ENCODE measurements around the gene CERS5.
"Not testable (repeated sequence)": the region's sequence is repeated elsewhere in the genome, so short reads cannot be mapped to it uniquely, and the experiment has no call there.

Gene CERS5

DNA sequence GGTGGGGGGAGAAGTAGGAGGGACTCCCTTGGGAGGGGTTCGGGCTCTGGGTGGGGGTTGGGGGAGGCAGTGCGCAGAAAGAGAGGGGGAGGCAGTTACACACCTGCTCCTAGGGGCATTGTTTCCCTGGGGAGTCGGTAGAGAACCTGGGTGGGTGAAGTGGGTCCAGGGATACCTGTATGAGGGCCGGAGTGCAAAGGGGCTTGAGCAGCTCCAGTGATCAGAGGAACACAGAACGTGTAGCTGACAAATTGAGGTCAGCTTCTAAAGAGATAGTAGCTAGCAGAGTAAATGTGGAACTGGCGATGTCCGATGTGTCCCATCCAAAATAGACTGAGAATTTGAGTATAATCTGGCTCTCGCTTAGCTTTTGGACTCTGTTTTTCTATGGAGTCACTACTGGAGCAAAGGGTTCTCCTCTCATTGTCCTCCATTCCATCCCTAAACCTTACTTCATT lies 81.5 kb downstream of the CERS5 start:
- ChIA-PET CTCF (interaction anchor here (0.6 to 1.4 kb wide), 7 partner anchors 15 to 216 kb away, joined by 3 to 9 read pairs (median 3); no protein-coding TSS in a partner anchor), POLR2A (interaction anchor here (0.6 to 2.6 kb wide), 16 partner anchors 10 to 409 kb away, joined by 3 to 56 read pairs (median 6); partner anchors contain the start of genes CERS5 and COX14)
- TF ChIP-seq NFRKB (IDR thresholded peaks at IDR 0.05) (no peak), ZNF384 (IDR thresholded peaks at IDR 0.05) (no peak), CTBP1 (IDR thresholded peaks at IDR 0.05; ENCODE audit: borderline replicate concordance) (no peak), L3MBTL2 (conservative IDR thresholded peaks at IDR 0.05) (no peak), BHLHE40 (IDR thresholded peaks at IDR 0.05; ENCODE audit: borderline replicate concordance) (no peak), FOXK2 (IDR thresholded peaks at IDR 0.05) (no peak), ARNT (IDR thresholded peaks at IDR 0.05) (no peak), ELF4 (IDR thresholded peaks at IDR 0.05) (no peak), HDGF (IDR thresholded peaks at IDR 0.05; ENCODE audit: borderline replicate concordance) (no peak), TARDBP (IDR thresholded peaks at IDR 0.05) (no peak), FOXM1 (IDR thresholded peaks at IDR 0.05; ENCODE audit: borderline replicate concordance) (no peak), LEF1 (IDR thresholded peaks at IDR 0.05; ENCODE audit: borderline replicate concordance) (no peak), SUZ12 (IDR thresholded peaks at IDR 0.05) (no peak), FOXA1 (IDR thresholded peaks at IDR 0.05) (no peak), SP1 (IDR thresholded peaks at IDR 0.05) (no peak)
- DNase-seq (ENCODE audit: extremely low spot score) = no peak

DNA sequence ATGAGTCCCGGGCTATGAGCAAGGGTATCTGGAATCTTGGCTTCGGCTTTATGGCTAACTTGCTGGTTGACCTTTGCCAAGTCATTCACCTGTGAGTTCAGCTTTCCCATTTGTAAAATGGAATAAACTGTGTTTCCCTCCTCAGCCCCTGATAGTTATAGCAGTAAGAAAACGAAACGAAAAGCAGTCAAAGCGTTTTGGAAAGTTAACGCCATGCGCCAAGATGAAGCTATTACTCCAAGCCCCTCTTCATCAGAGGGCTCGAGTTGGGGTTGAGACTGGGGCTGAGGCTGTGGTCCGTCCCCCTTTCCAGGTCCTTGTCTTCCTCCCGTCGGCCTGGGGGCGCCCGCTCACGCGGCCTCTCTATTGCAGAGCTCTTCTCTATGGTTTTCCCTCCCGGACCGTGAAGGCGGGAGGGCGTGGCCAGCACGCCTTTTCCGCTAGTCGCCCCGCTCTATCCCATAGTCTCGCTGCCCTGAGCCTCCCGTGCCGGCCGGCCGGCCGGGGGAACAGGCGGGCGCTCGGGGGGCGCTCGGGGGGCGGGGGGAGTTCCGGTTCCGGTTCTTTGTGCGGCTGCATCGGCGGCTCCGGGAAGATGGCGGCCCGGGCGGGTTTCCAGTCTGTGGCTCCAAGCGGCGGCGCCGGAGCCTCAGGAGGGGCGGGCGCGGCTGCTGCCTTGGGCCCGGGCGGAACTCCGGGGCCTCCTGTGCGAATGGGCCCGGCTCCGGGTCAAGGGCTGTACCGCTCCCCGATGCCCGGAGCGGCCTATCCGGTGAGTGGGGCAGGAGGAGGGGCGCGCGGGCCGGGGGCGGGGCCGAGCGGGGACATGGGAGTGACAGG lies 82.2 kb downstream of the CERS5 start, which contains the start of gene SMARCD1:
Gene SMARCD1, plus strand, starts transcription at position 568 of the 840 bp plus-strand sequence. Its CDS starts 28 bp downstream, at position 596.
- POLR2A ChIA-PET = interaction anchor here (0.6 to 2.6 kb wide), 30 partner anchors 10 to 410 kb away, joined by 3 to 56 read pairs (median 4); partner anchors contain the start of genes CERS5, COX14, RACGAP1 and TMBIM6
- TF ChIP-seq LEF1 (IDR thresholded peaks at IDR 0.05; ENCODE audit: borderline replicate concordance) (no peak), TARDBP (IDR thresholded peaks at IDR 0.05) (no peak), ELF4 (IDR thresholded peaks at IDR 0.05) (no peak)
- CTCF ChIA-PET = interaction anchor here (0.5 to 2.3 kb wide), 19 partner anchors 11 to 562 kb away, joined by 3 to 16 read pairs (median 4); partner anchors contain the start of gene COX14
- peak; percentile 88 for DNase-seq (ENCODE audit: extremely low spot score)

DNA sequence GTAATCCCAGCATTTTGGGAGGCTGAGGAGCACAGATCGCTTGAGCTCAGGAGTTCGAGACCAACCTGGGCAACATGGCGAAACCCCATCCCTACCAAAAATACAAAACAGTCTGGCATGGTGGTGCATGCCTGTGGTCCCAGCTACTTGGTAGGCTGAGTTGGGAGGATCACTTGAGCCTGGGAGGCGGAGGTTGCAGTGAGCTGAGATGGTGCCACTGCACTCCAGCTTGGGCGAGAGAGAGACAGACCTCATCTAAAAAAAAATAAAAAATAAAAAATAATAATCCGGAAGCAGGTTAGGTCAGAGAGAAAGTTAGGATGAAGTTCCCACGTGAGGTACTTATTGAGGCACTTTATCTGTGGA lies 82.8 kb downstream of the CERS5 start:
- ChIA-PET POLR2A (interaction anchor here (0.6 to 2.6 kb wide), 29 partner anchors 9 to 343 kb away, joined by 3 to 56 read pairs (median 4); partner anchors contain the start of genes CERS5, COX14, RACGAP1 and TMBIM6), CTCF (interaction anchor here (0.5 to 2.3 kb wide), 15 partner anchors 12 to 563 kb away, joined by 3 to 16 read pairs (median 4); partner anchors contain the start of gene COX14)
- not testable (repeated sequence) for DNase-seq (ENCODE audit: extremely low spot score)

DNA sequence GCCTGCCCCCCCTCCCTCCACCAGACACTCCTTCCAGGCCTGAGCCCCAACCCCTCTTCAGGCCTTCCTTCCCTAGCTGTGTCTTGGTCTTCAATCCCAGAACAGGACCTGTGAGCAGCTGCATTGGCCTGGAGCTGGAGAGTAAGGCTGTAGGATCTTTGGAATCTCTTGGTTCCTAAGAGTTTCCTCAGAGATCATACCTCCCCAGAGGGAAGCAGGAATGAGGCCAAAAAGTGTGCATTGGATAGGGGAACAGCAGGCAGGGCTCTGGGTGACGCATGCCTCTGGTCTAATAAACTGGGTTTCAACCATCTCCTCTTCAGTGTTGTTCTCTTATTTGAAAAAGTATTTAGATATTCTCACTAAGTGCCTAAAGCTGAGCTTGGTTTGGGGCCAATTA lies 83.9 kb downstream of the CERS5 start:
- ChIA-PET CTCF (interaction anchor here (0.6 to 2.3 kb wide), 2 partner anchors 12 to 27 kb away, joined by 3 to 16 read pairs; partner anchors contain the start of gene COX14), POLR2A (interaction anchor here (0.9 to 1.4 kb wide), 3 partner anchors 16 to 84 kb away, joined by 3 to 6 read pairs (median 4); partner anchors contain the start of genes CERS5 and COX14)
- no peak for DNase-seq (ENCODE audit: extremely low spot score)
- no peak for TF ChIP-seq NFRKB (IDR thresholded peaks at IDR 0.05)
- no peak for TF ChIP-seq ZNF384 (IDR thresholded peaks at IDR 0.05)
- no peak for TF ChIP-seq CTBP1 (IDR thresholded peaks at IDR 0.05; ENCODE audit: borderline replicate concordance)
- no peak for TF ChIP-seq TARDBP (IDR thresholded peaks at IDR 0.05)
- no peak for TF ChIP-seq FOXK2 (IDR thresholded peaks at IDR 0.05)
- TF ChIP-seq ELF4 (IDR thresholded peaks at IDR 0.05) = no peak
- no peak for TF ChIP-seq FOXA1 (IDR thresholded peaks at IDR 0.05)
- TF ChIP-seq LEF1 (IDR thresholded peaks at IDR 0.05; ENCODE audit: borderline replicate concordance) = no peak
- no peak for TF ChIP-seq L3MBTL2 (conservative IDR thresholded peaks at IDR 0.05)
- no peak for TF ChIP-seq SP1 (IDR thresholded peaks at IDR 0.05)
- TF ChIP-seq SUZ12 (IDR thresholded peaks at IDR 0.05) = no peak
- TF ChIP-seq HDGF (IDR thresholded peaks at IDR 0.05; ENCODE audit: borderline replicate concordance) = no peak
- TF ChIP-seq FOXM1 (IDR thresholded peaks at IDR 0.05; ENCODE audit: borderline replicate concordance) = no peak
- no peak for TF ChIP-seq ARNT (IDR thresholded peaks at IDR 0.05)

DNA sequence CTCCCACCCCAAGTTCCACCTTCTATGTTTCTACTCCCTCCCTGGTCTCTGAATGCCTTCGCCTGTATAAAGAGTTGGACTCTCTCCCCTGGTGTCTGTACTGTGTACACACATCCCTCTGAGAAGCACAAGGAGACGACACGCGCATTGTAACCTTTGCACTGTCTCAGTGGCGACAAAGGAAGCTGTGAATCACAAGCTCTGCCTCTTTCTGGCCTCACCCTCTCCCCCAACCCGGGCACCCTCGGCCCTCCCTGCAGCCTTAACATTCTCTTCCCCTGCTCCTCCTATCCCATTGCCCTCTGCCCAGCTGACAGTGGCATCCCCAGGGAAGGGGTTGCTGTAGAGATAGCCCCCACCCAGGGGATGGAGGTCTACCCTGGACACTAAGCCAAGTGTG lies 84.5 kb downstream of the CERS5 start:
- no peak for DNase-seq (ENCODE audit: extremely low spot score)
- ChIA-PET POLR2A (interaction anchor here (0.9 to 1.4 kb wide), 3 partner anchors 15 to 85 kb away, joined by 3 to 6 read pairs (median 4); partner anchors contain the start of genes CERS5 and COX14), CTCF (interaction anchor here (1.4 to 2.3 kb wide), 2 partner anchors 28 to 29 kb away, joined by 3 to 16 read pairs; partner anchors contain the start of gene COX14)
- TF ChIP-seq TARDBP (IDR thresholded peaks at IDR 0.05) (no peak), HDGF (IDR thresholded peaks at IDR 0.05; ENCODE audit: borderline replicate concordance) (no peak), SUZ12 (IDR thresholded peaks at IDR 0.05) (no peak), CTBP1 (IDR thresholded peaks at IDR 0.05; ENCODE audit: borderline replicate concordance) (no peak), ELF4 (IDR thresholded peaks at IDR 0.05) (no peak), L3MBTL2 (conservative IDR thresholded peaks at IDR 0.05) (no peak), ARNT (IDR thresholded peaks at IDR 0.05) (no peak), ZNF384 (IDR thresholded peaks at IDR 0.05) (no peak), NFRKB (IDR thresholded peaks at IDR 0.05) (no peak), LEF1 (IDR thresholded peaks at IDR 0.05; ENCODE audit: borderline replicate concordance) (no peak), BHLHE40 (IDR thresholded peaks at IDR 0.05; ENCODE audit: borderline replicate concordance) (no peak), SP1 (IDR thresholded peaks at IDR 0.05) (no peak), FOXK2 (IDR thresholded peaks at IDR 0.05) (no peak), FOXA1 (IDR thresholded peaks at IDR 0.05) (no peak), FOXM1 (IDR thresholded peaks at IDR 0.05; ENCODE audit: borderline replicate concordance) (no peak)
- TF ChIP-seq, protein P1, sequence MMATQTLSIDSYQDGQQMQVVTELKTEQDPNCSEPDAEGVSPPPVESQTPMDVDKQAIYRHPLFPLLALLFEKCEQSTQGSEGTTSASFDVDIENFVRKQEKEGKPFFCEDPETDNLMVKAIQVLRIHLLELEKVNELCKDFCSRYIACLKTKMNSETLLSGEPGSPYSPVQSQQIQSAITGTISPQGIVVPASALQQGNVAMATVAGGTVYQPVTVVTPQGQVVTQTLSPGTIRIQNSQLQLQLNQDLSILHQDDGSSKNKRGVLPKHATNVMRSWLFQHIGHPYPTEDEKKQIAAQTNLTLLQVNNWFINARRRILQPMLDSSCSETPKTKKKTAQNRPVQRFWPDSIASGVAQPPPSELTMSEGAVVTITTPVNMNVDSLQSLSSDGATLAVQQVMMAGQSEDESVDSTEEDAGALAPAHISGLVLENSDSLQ (IDR thresholded peaks at IDR 0.05) = no peak

DNA sequence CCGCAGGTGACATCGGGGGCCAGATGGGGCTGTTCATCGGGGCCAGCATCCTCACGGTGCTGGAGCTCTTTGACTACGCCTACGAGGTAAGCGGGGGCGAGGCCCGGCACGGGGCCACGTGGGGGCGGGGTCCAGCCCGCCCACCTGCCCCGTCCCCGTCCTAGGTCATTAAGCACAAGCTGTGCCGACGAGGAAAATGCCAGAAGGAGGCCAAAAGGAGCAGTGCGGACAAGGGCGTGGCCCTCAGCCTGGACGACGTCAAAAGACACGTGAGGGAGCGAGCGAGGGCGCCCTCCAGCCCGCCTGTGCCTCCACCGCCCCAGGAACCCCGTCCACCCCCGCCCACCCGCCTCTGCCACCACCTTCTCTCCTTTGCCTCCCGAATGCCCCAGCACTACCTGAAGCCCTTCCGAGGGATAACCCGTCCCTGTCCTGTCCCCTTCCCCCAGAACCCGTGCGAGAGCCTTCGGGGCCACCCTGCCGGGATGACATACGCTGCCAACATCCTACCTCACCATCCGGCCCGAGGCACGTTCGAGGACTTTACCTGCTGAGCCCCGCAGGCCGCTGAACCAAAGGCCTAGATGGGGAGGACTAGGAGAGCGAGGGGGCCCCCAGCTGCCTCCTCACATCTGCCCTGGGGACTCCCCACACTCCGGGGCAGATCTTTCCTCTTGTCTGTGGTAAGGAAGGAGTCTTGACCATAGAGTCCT lies 85.9 kb downstream of the CERS5 start:
- TF ChIP-seq SUZ12 (IDR thresholded peaks at IDR 0.05) (no peak), ELF4 (IDR thresholded peaks at IDR 0.05) (no peak), BHLHE40 (IDR thresholded peaks at IDR 0.05; ENCODE audit: borderline replicate concordance) (no peak), FOXK2 (IDR thresholded peaks at IDR 0.05) (no peak), NFRKB (IDR thresholded peaks at IDR 0.05) (no peak), ARNT (IDR thresholded peaks at IDR 0.05) (no peak), FOXA1 (IDR thresholded peaks at IDR 0.05) (no peak), ZNF384 (IDR thresholded peaks at IDR 0.05) (no peak), L3MBTL2 (conservative IDR thresholded peaks at IDR 0.05) (no peak)
- TF ChIP-seq, protein P1 (IDR thresholded peaks at IDR 0.05) = no peak
- DNase-seq (ENCODE audit: extremely low spot score) = no peak
- ChIA-PET POLR2A (no interaction called here), CTCF (interaction anchor here (1.4 kb wide), 1 partner anchor 30 kb away, joined by 3 read pairs; the partner anchor contains the start of gene COX14)

All from HEK293T (cell line).